ENCODE results near the gene GAB2. TPM values are rescaled to one million over a fixed set of nuclear protein-coding genes. Genes with fewer than 3 reads are reported as not detected.
A peak's percentile ranks its signal among the peaks of the same experiment; 100 is the strongest.

GAB2 gene
- total and polyA plus RNA-seq, 2 experiments from 2014 or later = 4.9 to 10.2 TPM

DNA sequence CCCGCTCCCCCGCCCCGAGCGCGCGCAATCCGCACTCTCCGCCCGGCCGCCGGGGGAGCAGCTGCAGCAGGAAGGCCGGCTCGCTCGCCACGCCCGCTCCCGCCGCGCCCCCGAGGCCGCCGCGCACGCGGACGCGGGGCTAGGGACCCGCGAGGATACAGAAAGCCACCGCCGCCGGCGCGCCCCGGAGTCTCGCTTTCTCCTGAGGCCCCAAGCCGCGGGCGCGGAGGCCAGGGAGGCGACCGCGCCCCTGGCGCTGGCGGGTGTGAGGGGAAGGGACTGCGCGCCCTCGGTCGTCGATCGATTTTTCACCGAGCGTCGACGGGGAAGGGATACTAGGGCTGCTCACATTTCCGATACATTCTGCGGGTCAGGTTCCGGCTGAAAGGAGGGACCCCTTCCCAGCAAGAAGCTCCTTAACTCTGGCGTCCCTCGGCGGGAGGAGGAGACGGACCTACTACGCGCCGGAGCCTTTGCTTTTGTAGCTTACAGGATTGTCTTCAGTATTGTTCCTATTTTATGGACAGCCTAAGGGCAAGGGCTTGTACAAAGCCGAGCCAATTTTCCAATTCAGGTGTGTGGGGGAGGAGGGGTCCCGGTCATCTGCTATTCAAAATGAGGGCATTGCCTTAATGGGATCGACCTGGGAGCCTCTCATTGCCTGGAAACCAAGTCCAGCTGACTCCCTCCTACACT, 416 bp upstream of the GAB2 start:
- peak overlapping the region; percentile 75 for H2AFZ ChIP-seq
- 1% methylated on average over 50 of the region's 68 CpGs for WGBS (ENCODE audit: low lambda C conversion rate, missing lambda C conversion rate)
- peak; percentile 94 for DNase-seq (ENCODE audit: low spot score)

DNA sequence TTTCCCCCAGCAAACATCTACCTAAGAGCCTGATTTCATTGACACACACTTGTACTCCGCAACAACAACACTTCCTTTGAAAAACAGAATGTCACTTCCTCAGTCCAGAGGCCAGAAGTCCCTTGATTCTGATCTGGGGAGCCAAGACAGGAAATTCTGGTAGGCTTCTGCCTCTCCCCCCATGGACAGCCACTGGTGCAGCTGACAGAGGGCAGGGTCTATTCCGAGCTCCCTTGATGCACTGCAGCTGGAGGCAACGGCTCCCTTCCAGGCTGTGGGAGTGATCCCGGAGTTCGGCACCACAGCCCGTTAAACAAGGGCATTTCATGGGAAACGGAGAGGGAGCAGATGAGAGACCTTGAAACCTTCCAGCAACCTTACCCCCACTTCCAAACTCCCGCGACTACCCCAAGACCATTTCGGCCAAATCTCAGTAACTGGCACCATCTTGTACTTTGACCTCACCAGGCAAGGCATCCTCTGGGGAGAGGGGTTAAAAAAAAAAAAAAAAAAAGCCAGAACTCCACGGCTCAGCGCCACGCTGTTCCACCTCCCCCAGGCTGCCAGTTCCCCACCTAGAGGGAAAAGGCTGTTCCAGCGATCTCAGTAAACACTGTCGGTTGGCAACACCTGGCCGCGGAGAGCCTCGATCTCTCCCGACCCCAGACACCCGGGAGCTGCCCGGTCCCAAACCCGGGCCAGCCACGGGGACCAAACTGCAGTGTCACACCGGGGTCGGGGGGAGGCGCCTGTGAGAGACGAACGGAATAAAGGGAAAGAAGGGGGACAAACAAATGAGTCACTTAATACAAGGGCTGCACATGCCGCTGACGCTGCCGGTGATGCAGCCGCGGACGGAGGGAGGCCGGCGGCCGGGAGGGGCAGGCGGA, 1.1 kb downstream of the GAB2 start:
- H3K4me1 ChIP-seq (ENCODE audit: insufficient read depth) = peaks cover 16% of the 10 kb centered on the region
- no peaks in the 10 kb centered on the region for H3K9me3 ChIP-seq (ENCODE audit: low read depth)
- no peaks in the 10 kb centered on the region for H3K9me2 ChIP-seq (replicated peaks; ENCODE audit: insufficient read depth)
- peaks cover 42% of the 10 kb centered on the region for H3K79me2 ChIP-seq
- no peaks in the 10 kb centered on the region for H3K36me3 ChIP-seq (replicated peaks; ENCODE audit: insufficient read depth, low read depth)
- peak overlapping the region; percentile 96 for H3K27ac ChIP-seq
- no peaks in the 10 kb centered on the region for H3K27me3 ChIP-seq
- peak overlapping the region; percentile 83 for H3K4me2 ChIP-seq
- TF ChIP-seq, protein P1, sequence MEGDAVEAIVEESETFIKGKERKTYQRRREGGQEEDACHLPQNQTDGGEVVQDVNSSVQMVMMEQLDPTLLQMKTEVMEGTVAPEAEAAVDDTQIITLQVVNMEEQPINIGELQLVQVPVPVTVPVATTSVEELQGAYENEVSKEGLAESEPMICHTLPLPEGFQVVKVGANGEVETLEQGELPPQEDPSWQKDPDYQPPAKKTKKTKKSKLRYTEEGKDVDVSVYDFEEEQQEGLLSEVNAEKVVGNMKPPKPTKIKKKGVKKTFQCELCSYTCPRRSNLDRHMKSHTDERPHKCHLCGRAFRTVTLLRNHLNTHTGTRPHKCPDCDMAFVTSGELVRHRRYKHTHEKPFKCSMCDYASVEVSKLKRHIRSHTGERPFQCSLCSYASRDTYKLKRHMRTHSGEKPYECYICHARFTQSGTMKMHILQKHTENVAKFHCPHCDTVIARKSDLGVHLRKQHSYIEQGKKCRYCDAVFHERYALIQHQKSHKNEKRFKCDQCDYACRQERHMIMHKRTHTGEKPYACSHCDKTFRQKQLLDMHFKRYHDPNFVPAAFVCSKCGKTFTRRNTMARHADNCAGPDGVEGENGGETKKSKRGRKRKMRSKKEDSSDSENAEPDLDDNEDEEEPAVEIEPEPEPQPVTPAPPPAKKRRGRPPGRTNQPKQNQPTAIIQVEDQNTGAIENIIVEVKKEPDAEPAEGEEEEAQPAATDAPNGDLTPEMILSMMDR (IDR thresholded peaks at IDR 0.05; ENCODE audit: poor library complexity) = peak; percentile 54
- TF ChIP-seq EZH2phosphoT487 (IDR thresholded peaks at IDR 0.05; ENCODE audit: low read depth, severe bottlenecking, unreplicated experiment) = no peak
- peak; percentile 90 for DNase-seq (ENCODE audit: low spot score)
- no peaks in the 10 kb centered on the region for H4K20me1 ChIP-seq (ENCODE audit: insufficient read depth, poor library complexity, severe bottlenecking)
- 3% methylated on average over 38 of the region's 38 CpGs for WGBS (ENCODE audit: low lambda C conversion rate, missing lambda C conversion rate)
- H2AFZ ChIP-seq = peak overlapping the region; percentile 51
- H3K4me3 ChIP-seq = peak overlapping the region; percentile 66

More for the DNA sequence above, 416 bp upstream of the GAB2 start:
- peak overlapping the region; percentile 88 for H3K27ac ChIP-seq
- peak overlapping the region; percentile 77 for H3K4me3 ChIP-seq
- no peaks in the 10 kb centered on the region for H3K36me3 ChIP-seq (replicated peaks; ENCODE audit: insufficient read depth, low read depth)
- no peaks in the 10 kb centered on the region for H3K9me2 ChIP-seq (replicated peaks; ENCODE audit: insufficient read depth)
- H3K79me2 ChIP-seq = peaks cover 27% of the 10 kb centered on the region
- H3K9me3 ChIP-seq (ENCODE audit: low read depth) = no peaks in the 10 kb centered on the region
- H4K20me1 ChIP-seq (ENCODE audit: insufficient read depth, poor library complexity, severe bottlenecking) = no peaks in the 10 kb centered on the region
- H3K4me1 ChIP-seq (ENCODE audit: insufficient read depth) = peaks cover 16% of the 10 kb centered on the region
- H3K4me2 ChIP-seq = peak overlapping the region; percentile 96
- no peaks in the 10 kb centered on the region for H3K27me3 ChIP-seq
- TF ChIP-seq EZH2 (IDR thresholded peaks at IDR 0.05; ENCODE audit: borderline replicate concordance) = no peak

DNA sequence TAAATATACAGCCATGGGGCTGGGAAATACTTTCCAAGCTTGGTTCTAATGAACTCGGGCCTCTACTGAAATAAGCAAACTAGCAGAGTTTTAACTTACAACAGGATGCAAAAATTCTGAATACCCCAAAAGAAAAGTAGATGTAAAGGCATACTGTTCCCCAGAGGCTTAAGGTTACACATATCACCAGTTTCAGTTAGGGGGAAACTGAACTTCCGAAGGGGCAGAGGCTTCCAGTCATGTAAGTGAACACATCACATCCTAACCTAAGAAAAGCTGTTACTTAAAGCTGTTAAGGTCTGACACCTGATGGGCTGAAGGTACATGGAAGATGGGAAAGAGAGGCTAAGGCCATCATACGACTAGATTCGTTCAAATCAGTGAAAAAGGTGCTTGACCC, 2.3 kb downstream of the GAB2 start:
- no peak overlapping the region for H3K4me3 ChIP-seq
- no peaks in the 10 kb centered on the region for H3K9me3 ChIP-seq (ENCODE audit: low read depth)
- H3K79me2 ChIP-seq = peaks cover 54% of the 10 kb centered on the region
- no peaks in the 10 kb centered on the region for H3K36me3 ChIP-seq (replicated peaks; ENCODE audit: insufficient read depth, low read depth)
- no peaks in the 10 kb centered on the region for H4K20me1 ChIP-seq (ENCODE audit: insufficient read depth, poor library complexity, severe bottlenecking)
- no peak for TF ChIP-seq EZH2phosphoT487 (IDR thresholded peaks at IDR 0.05; ENCODE audit: low read depth, severe bottlenecking, unreplicated experiment)
- TF ChIP-seq, protein P1 (IDR thresholded peaks at IDR 0.05; ENCODE audit: poor library complexity) = no peak
- no peak for TF ChIP-seq EZH2 (IDR thresholded peaks at IDR 0.05; ENCODE audit: borderline replicate concordance)
- H3K4me2 ChIP-seq = peak overlapping the region; percentile 83
- no peak for DNase-seq (ENCODE audit: low spot score)
- no peaks in the 10 kb centered on the region for H3K9me2 ChIP-seq (replicated peaks; ENCODE audit: insufficient read depth)
- peaks cover 16% of the 10 kb centered on the region for H3K4me1 ChIP-seq (ENCODE audit: insufficient read depth)
- no peak overlapping the region for H2AFZ ChIP-seq
- peak overlapping the region; percentile 20 for H3K27ac ChIP-seq
- 80% methylated on average over 4 of the region's 4 CpGs for WGBS (ENCODE audit: low lambda C conversion rate, missing lambda C conversion rate)
- H3K27me3 ChIP-seq = no peaks in the 10 kb centered on the region

Data from hepatocyte (in vitro differentiated cells).